ENCODE measurements around the gene MALAT1. TPM values are rescaled to one million over a fixed set of nuclear protein-coding genes. Genes with fewer than 3 reads are reported as not detected.
A peak's percentile ranks its signal among the peaks of the same experiment; 100 is the strongest.

MALAT1 gene
- total and polyA plus RNA-seq, 9 donors, result 396 to 13,132 (median 8,248) TPM

GRCh38 chr11:65524014-65524740 lies 25.3 kb downstream of the MALAT1 start:
- Histone ChIP-seq H3K4me1 (ENCODE audit: insufficient read depth) (peaks cover 17% of the 10 kb centered on the region), H3K4me3 (peak overlapping the region; percentile 7), H3K27ac (peak overlapping the region; percentile 49 to 53), H3K9me3 (no peaks in the 10 kb centered on the region), H3K36me3 (no peaks in the 10 kb centered on the region), H3K27me3 (no peaks in the 10 kb centered on the region)
- 24 to 38% (median 33%) methylated on average over 12 of the region's 12 CpGs for WGBS, 3 donors
- intact Hi-C loops (cut with DNase I), result no loop called here
- peak; percentile 71 to 82 (median 81) for DNase-seq
- no peak for TF ChIP-seq CTCF (IDR thresholded peaks at IDR 0.05)
- no peak for TF ChIP-seq POLR2A (IDR thresholded peaks at IDR 0.05)
- TF ChIP-seq EP300 (IDR thresholded peaks at IDR 0.05), result no peak

- Histone ChIP-seq H3K4me1 (ENCODE audit: insufficient read depth) (peaks cover 24% of the 10 kb centered on the region), H3K9me3 (no peaks in the 10 kb centered on the region), H3K4me3 (peak within 1 kb of the TSS; percentile 97), H3K36me3 (no peaks in the 10 kb centered on the region), H3K27ac (peak within 1 kb of the TSS; percentile 53 to 79), H3K27me3 (no peaks in the 10 kb centered on the region)
- DNase-seq, result peak; percentile 81 to 91 (median 88)
- intact Hi-C loops (cut with DNase I), result no loop called here
- 0 to 1% (median 1%) methylated on average over 43 to 80 of the region's 82 CpGs for WGBS, 3 donors
- no peak for TF ChIP-seq EP300 (IDR thresholded peaks at IDR 0.05)
- TF ChIP-seq POLR2A (IDR thresholded peaks at IDR 0.05), result peak; percentile 68
- peak in 1 of 3 donors; percentile 15 for TF ChIP-seq CTCF (IDR thresholded peaks at IDR 0.05)
Measured at GRCh38 chr11:65524741-65525545, 26.1 kb downstream of the MALAT1 start, which contains the start of gene SCYL1. SCYL1 (plus strand) TSS chr11:65525083; CDS start chr11:65525154, 71 bp downstream.

GRCh38 chr11:65525546-65526480 lies 27.0 kb downstream of the MALAT1 start:
- H3K9me3 ChIP-seq, result no peaks in the 10 kb centered on the region
- no peaks in the 10 kb centered on the region for H3K36me3 ChIP-seq
- DNase-seq, result peak in 3 of 5 donors; percentile 43 to 54 (median 50)
- TF ChIP-seq CTCF (IDR thresholded peaks at IDR 0.05) (no peak), POLR2A (IDR thresholded peaks at IDR 0.05) (no peak), EP300 (IDR thresholded peaks at IDR 0.05) (no peak)
- peaks cover 26% of the 10 kb centered on the region for H3K4me1 ChIP-seq (ENCODE audit: insufficient read depth)
- no peaks in the 10 kb centered on the region for H3K27me3 ChIP-seq
- intact Hi-C loops (cut with DNase I), result no loop called here
- WGBS, 3 donors, result 37 to 40% (median 38%) methylated on average over 29 to 31 of the region's 31 CpGs
- peak overlapping the region; percentile 42 to 79 for H3K27ac ChIP-seq
- peak overlapping the region; percentile 97 for H3K4me3 ChIP-seq

- no peaks in the 10 kb centered on the region for H3K36me3 ChIP-seq
- no peak overlapping the region for H3K27ac ChIP-seq
- no peak for TF ChIP-seq POLR2A (IDR thresholded peaks at IDR 0.05)
- no peak for TF ChIP-seq CTCF (IDR thresholded peaks at IDR 0.05)
Measured at GRCh38 chr11:65526744-65527143, 27.9 kb downstream of the MALAT1 start.

More at GRCh38 chr11:65526744-65527143, 27.9 kb downstream of the MALAT1 start:
- Histone ChIP-seq H3K27me3 (no peaks in the 10 kb centered on the region), H3K9me3 (no peaks in the 10 kb centered on the region), H3K4me3 (no peak overlapping the region), H3K4me1 (ENCODE audit: insufficient read depth) (peaks cover 26% of the 10 kb centered on the region)
- peak in 1 of 5 donors; percentile 49 for DNase-seq
- intact Hi-C loops (cut with DNase I), result no loop called here
- WGBS, 3 donors, result 82 to 93% (median 88%) methylated on average over 8 of the region's 8 CpGs
